ENCODE results near the gene CHSY3.

Gene CHSY3

GRCh38 chr5:130231786-130232185 lies 327.5 kb downstream of the CHSY3 start:
- no peak for TF ChIP-seq ZFX (IDR thresholded peaks at IDR 0.05; ENCODE audit: borderline replicate concordance)
- TF ChIP-seq, protein P1, sequence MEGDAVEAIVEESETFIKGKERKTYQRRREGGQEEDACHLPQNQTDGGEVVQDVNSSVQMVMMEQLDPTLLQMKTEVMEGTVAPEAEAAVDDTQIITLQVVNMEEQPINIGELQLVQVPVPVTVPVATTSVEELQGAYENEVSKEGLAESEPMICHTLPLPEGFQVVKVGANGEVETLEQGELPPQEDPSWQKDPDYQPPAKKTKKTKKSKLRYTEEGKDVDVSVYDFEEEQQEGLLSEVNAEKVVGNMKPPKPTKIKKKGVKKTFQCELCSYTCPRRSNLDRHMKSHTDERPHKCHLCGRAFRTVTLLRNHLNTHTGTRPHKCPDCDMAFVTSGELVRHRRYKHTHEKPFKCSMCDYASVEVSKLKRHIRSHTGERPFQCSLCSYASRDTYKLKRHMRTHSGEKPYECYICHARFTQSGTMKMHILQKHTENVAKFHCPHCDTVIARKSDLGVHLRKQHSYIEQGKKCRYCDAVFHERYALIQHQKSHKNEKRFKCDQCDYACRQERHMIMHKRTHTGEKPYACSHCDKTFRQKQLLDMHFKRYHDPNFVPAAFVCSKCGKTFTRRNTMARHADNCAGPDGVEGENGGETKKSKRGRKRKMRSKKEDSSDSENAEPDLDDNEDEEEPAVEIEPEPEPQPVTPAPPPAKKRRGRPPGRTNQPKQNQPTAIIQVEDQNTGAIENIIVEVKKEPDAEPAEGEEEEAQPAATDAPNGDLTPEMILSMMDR (IDR thresholded peaks at IDR 0.05): no peak
- no peak overlapping the region for H3K27ac ChIP-seq

- no peak for TF ChIP-seq ZFX (IDR thresholded peaks at IDR 0.05; ENCODE audit: borderline replicate concordance)
- no peak overlapping the region for H3K27ac ChIP-seq
Observed at GRCh38 chr5:130234816-130235215, 330.6 kb downstream of the CHSY3 start.

Data from 22Rv1 (cell line).